PFSK-1 (cell line): ENCODE results near the gene ARFIP2.

ENCODE experiments used
- FOXP2 ChIP-seq: optimal IDR thresholded peaks from 2 replicates; pipeline ENCODE3; 2011; ENCODE audit warnings: borderline replicate concordance, control low read depth, inconsistent platforms; ENCODE audit not compliant: insufficient read depth; ENCODE audit errors: extremely low read length, extremely low read depth
- POLR2AphosphoS5 ChIP-seq: IDR thresholded peaks from 2 replicates; pipeline ENCODE4 v1.6.1; 2012; ENCODE audit warnings: low read depth, mild to moderate bottlenecking, control low read depth, low read length, moderate library complexity
- REST ChIP-seq, 2 experiments: IDR thresholded peaks; 2 replicates each; pipeline versions ENCODE4 v1.6.1 to v1.8.0; 2011 to 2012; ENCODE audit warnings: low read depth in 2 of 2, low read length in 2 of 2, control low read depth in 1 of 2, inconsistent platforms in 1 of 2, mild to moderate bottlenecking in 1 of 2, moderate library complexity in 1 of 2; ENCODE audit not compliant: insufficient read depth in 1 of 2
- SIN3A ChIP-seq: IDR thresholded peaks from 2 replicates; pipeline ENCODE4 v1.6.1; 2012; ENCODE audit warnings: mild to moderate bottlenecking, low read length, moderate library complexity, borderline replicate concordance; ENCODE audit not compliant: insufficient read depth
- TAF1 ChIP-seq: IDR thresholded peaks from 2 replicates; pipeline ENCODE4 v1.6.1; 2012; ENCODE audit warnings: low read length, control low read depth, borderline replicate concordance; ENCODE audit not compliant: insufficient read depth

ARFIP2 gene

GRCh38 chr11:6453152-6453551 is 28.0 kb downstream of the ARFIP2 start:
- TF ChIP-seq FOXP2 (no peak), POLR2AphosphoS5 (no peak), REST (IDR thresholded peaks at IDR 0.05; ENCODE audit: insufficient read depth in 1 of 2, low read depth in 2 of 2, low read length in 2 of 2) (no peak), TAF1 (no peak), SIN3A (no peak)

- TF ChIP-seq POLR2AphosphoS5 (no peak), SIN3A (no peak), REST (IDR thresholded peaks at IDR 0.05; ENCODE audit: insufficient read depth in 1 of 2, low read depth in 2 of 2, low read length in 2 of 2) (no peak), TAF1 (no peak), FOXP2 (no peak)
These were observed 28.9 kb downstream of the ARFIP2 start for GRCh38 chr11:6452219-6452618.

- TF ChIP-seq FOXP2 (no peak), TAF1 (no peak), REST (IDR thresholded peaks at IDR 0.05; ENCODE audit: insufficient read depth in 1 of 2, low read depth in 2 of 2, low read length in 2 of 2) (no peak), SIN3A (no peak), POLR2AphosphoS5 (no peak)
These were observed 32.6 kb downstream of the ARFIP2 start for GRCh38 chr11:6448574-6448973.

GRCh38 chr11:6443269-6444003 is 37.7 kb downstream of the ARFIP2 start:
- no peak for TF ChIP-seq TAF1

GRCh38 chr11:6442441-6442840 is 38.7 kb downstream of the ARFIP2 start:
- no peak for TF ChIP-seq REST (IDR thresholded peaks at IDR 0.05; ENCODE audit: insufficient read depth in 1 of 2, low read depth in 2 of 2, low read length in 2 of 2)
- TF ChIP-seq SIN3A, result no peak
- TF ChIP-seq FOXP2, result no peak
